ENCODE results near the gene NOD2. TPM values are rescaled to one million over a fixed set of nuclear protein-coding genes. Genes with fewer than 3 reads are reported as not detected.
A peak's percentile ranks its signal among the peaks of the same experiment; 100 is the strongest.

Gene NOD2
- total RNA-seq, 1 experiment from 2014 or later: 0.70 TPM

- H3K27me3 ChIP-seq (ENCODE audit: insufficient read depth, low read depth): no peaks in the 10 kb centered on the region
- ChIA-PET POLR2A (ENCODE audit: unreplicated experiment) (no interaction called here), CTCF (interaction anchor here (1.9 kb wide), 1 partner anchor 136 kb away, joined by 13 read pairs; no protein-coding TSS in a partner anchor)
- TF ChIP-seq CTCF (conservative IDR thresholded peaks at IDR 0.05) (no peak), EZH2 (IDR thresholded peaks at IDR 0.05; ENCODE audit: low read depth) (no peak)
- H3K9me3 ChIP-seq (ENCODE audit: insufficient read depth, low read depth): peaks cover 21% of the 10 kb centered on the region; the same call in 1 of the 2 replicates
- H4K20me1 ChIP-seq (ENCODE audit: insufficient read depth): no peaks in the 10 kb centered on the region
- no TSS peak for BruUV-seq (replicated peaks)
- no peaks in the 10 kb centered on the region for H3K79me2 ChIP-seq (ENCODE audit: low read depth)
- no peaks in the 10 kb centered on the region for H3K36me3 ChIP-seq (ENCODE audit: low read depth)
- H2AFZ ChIP-seq: no peak overlapping the region
- H3K9me2 ChIP-seq (ENCODE audit: insufficient read depth): no peaks in the 10 kb centered on the region
- DNase-seq: no peak
- H3F3A ChIP-seq (ENCODE audit: insufficient read depth, low read depth): 0 out of 2 replicates have a peak, but pooled peaks cover 4% of the 10 kb centered on the region
- H3K27ac ChIP-seq: no peak overlapping the region
- no peak overlapping the region for H3K4me2 ChIP-seq
- intact Hi-C loops (cut with micrococcal nuclease; ENCODE audit: unreplicated experiment): no loop called here
- peaks cover 15% of the 10 kb centered on the region for H3K4me1 ChIP-seq (replicated peaks; ENCODE audit: insufficient read depth)
- no peak overlapping the region for H3K4me3 ChIP-seq
Measured at GRCh38 chr16:50670476-50670875, 22.9 kb upstream of the NOD2 start.

- H2AFZ ChIP-seq: no peak overlapping the region
- peak in 1 of 2 experiments; percentile 43 for DNase-seq
- POLR2A ChIA-PET (ENCODE audit: unreplicated experiment): no interaction called here
- no peaks in the 10 kb centered on the region for H3K9me2 ChIP-seq (ENCODE audit: insufficient read depth)
- intact Hi-C loops (cut with micrococcal nuclease; ENCODE audit: unreplicated experiment): loop anchor here (1.0 kb wide), 1 partner anchor 135 kb away; no protein-coding TSS in a partner anchor
- H4K20me1 ChIP-seq (ENCODE audit: insufficient read depth): no peaks in the 10 kb centered on the region
- TF ChIP-seq CTCF (conservative IDR thresholded peaks at IDR 0.05) (peak; percentile 90), EZH2 (IDR thresholded peaks at IDR 0.05; ENCODE audit: low read depth) (no peak)
- H3K4me1 ChIP-seq (replicated peaks; ENCODE audit: insufficient read depth): peaks cover 26% of the 10 kb centered on the region
- 0 out of 2 replicates have a peak, but pooled peaks cover 4% of the 10 kb centered on the region for H3F3A ChIP-seq (ENCODE audit: insufficient read depth, low read depth)
- CTCF ChIA-PET: interaction anchor here (0.6 to 1.9 kb wide), 2 partner anchors 14 to 135 kb away, joined by 6 to 13 read pairs; no protein-coding TSS in a partner anchor
- no peak overlapping the region for H3K4me3 ChIP-seq
- no peak overlapping the region for H3K4me2 ChIP-seq
- peaks cover 21% of the 10 kb centered on the region; the same call in 1 of the 2 replicates for H3K9me3 ChIP-seq (ENCODE audit: insufficient read depth, low read depth)
- no TSS peak for BruUV-seq (replicated peaks)
- H3K36me3 ChIP-seq (ENCODE audit: low read depth): no peaks in the 10 kb centered on the region
- no peaks in the 10 kb centered on the region for H3K27me3 ChIP-seq (ENCODE audit: insufficient read depth, low read depth)
- H3K27ac ChIP-seq: no peak overlapping the region
- no peaks in the 10 kb centered on the region for H3K79me2 ChIP-seq (ENCODE audit: low read depth)
Measured at GRCh38 chr16:50671644-50672260, 21.7 kb upstream of the NOD2 start.

GRCh38 chr16:50673496-50674275, 19.7 kb upstream of the NOD2 start:
- H3K4me1 ChIP-seq (replicated peaks; ENCODE audit: insufficient read depth): peaks cover 18% of the 10 kb centered on the region
- no peaks in the 10 kb centered on the region for H4K20me1 ChIP-seq (ENCODE audit: insufficient read depth)
- no peak for DNase-seq
- no peaks in the 10 kb centered on the region for H3K79me2 ChIP-seq (ENCODE audit: low read depth)
- no peaks in the 10 kb centered on the region for H3K27me3 ChIP-seq (ENCODE audit: insufficient read depth, low read depth)
- ChIA-PET POLR2A (ENCODE audit: unreplicated experiment) (interaction anchor here (0.6 kb wide), 1 partner anchor 14 kb away, joined by 3 read pairs; no protein-coding TSS in a partner anchor), CTCF (no interaction called here)
- BruUV-seq (replicated peaks): no TSS peak
- peaks cover 21% of the 10 kb centered on the region; the same call in 1 of the 2 replicates for H3K9me3 ChIP-seq (ENCODE audit: insufficient read depth, low read depth)
- intact Hi-C loops (cut with micrococcal nuclease; ENCODE audit: unreplicated experiment): no loop called here
- H3K9me2 ChIP-seq (ENCODE audit: insufficient read depth): no peaks in the 10 kb centered on the region
- TF ChIP-seq CTCF (conservative IDR thresholded peaks at IDR 0.05): no peak
- no peaks in the 10 kb centered on the region for H3F3A ChIP-seq (ENCODE audit: insufficient read depth, low read depth)
- H3K36me3 ChIP-seq (ENCODE audit: low read depth): no peaks in the 10 kb centered on the region
- H3K4me3 ChIP-seq: no peak overlapping the region
- H3K4me2 ChIP-seq: no peak overlapping the region
- no peak overlapping the region for H3K27ac ChIP-seq
- H2AFZ ChIP-seq: no peak overlapping the region
